Dendritic cell treated with granulocyte-macrophage colony-stimulating factor and Interleukin-4, amounts not matched to agents 40 ng/mL and 50 ng/mL, for 4 days (primary cell): ENCODE measurements around the gene GNB1L.

Experiments
- H3K27ac Mint-ChIP-seq: one replicate; pipeline ENCODE4 v1.8.0; 2022; ENCODE audit warnings: mild to moderate bottlenecking, mixed read lengths
- H3K27me3 Mint-ChIP-seq: one replicate; pipeline ENCODE4 v1.8.0; 2022; ENCODE audit warnings: mild to moderate bottlenecking, mixed read lengths
- H3K36me3 Mint-ChIP-seq: one replicate; pipeline ENCODE4 v1.8.0; 2022; ENCODE audit warnings: low read depth, mixed read lengths
- H3K4me1 Mint-ChIP-seq: one replicate; pipeline ENCODE4 v1.8.0; 2022; ENCODE audit warnings: low read depth, mixed read lengths
- H3K4me3 Mint-ChIP-seq: one replicate; pipeline ENCODE4 v1.8.0; 2022; ENCODE audit warnings: mild to moderate bottlenecking, moderate library complexity, mixed read lengths
- H3K9me3 Mint-ChIP-seq: one replicate; pipeline ENCODE4 v1.8.0; 2022; ENCODE audit warnings: mixed read lengths
- intact Hi-C: fragments of 100-400 bp; cut with micrococcal nuclease; formaldehyde crosslinking; loops from one replicate; pipeline ENCODE4 v1.15.0; 2022

Gene GNB1L

GRCh38 chr22:19868333-19868732 lies 13.7 kb upstream of the GNB1L start:
- intact Hi-C loops: no loop called here

DNA sequence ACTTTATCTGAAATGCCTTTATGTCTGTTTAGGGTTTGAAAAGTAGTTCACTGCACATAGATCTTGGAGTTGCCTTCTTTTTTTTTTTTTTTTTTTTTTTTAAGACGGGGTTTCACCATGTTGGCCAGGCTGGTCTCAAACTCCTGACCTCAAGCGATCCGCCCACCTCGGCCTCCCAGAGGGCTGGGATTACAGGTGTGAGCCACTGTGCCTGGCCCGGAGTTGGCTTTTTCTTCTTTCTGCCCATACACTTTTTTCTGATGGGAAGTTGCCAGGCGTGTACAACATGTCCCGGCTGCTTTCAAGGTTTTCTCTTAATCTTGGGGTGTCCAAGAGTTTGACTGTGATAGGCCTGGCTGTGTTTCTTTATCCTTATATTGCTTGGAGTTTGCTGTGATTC lies 12.9 kb upstream of the GNB1L start:
- Mint-ChIP-seq H3K27ac (no peak overlapping the region), H3K4me1 (peaks cover 6% of the 10 kb centered on the region), H3K9me3 (no peaks in the 10 kb centered on the region), H3K36me3 (no peaks in the 10 kb centered on the region), H3K27me3 (no peaks in the 10 kb centered on the region), H3K4me3 (no peak overlapping the region)
- intact Hi-C loops: no loop called here

More at GRCh38 chr22:19868333-19868732, 13.7 kb upstream of the GNB1L start:
- no peaks in the 10 kb centered on the region for H3K27me3 Mint-ChIP-seq
- H3K4me1 Mint-ChIP-seq: peaks cover 6% of the 10 kb centered on the region
- no peak overlapping the region for H3K27ac Mint-ChIP-seq
- no peak overlapping the region for H3K4me3 Mint-ChIP-seq
- no peaks in the 10 kb centered on the region for H3K9me3 Mint-ChIP-seq
- no peaks in the 10 kb centered on the region for H3K36me3 Mint-ChIP-seq

- intact Hi-C loops: no loop called here
- H3K4me3 Mint-ChIP-seq: no peak overlapping the region
- no peaks in the 10 kb centered on the region for H3K36me3 Mint-ChIP-seq
Observed at GRCh38 chr22:19866665-19867009, 12.0 kb upstream of the GNB1L start.

GRCh38 chr22:19865141-19865829 lies 10.6 kb upstream of the GNB1L start:
- Mint-ChIP-seq H3K4me1 (peaks cover 6% of the 10 kb centered on the region), H3K4me3 (no peak overlapping the region), H3K27ac (no peak overlapping the region), H3K9me3 (no peaks in the 10 kb centered on the region), H3K36me3 (no peaks in the 10 kb centered on the region), H3K27me3 (no peaks in the 10 kb centered on the region)
- intact Hi-C loops: no loop called here

More at GRCh38 chr22:19866665-19867009, 12.0 kb upstream of the GNB1L start:
- Mint-ChIP-seq H3K27ac (no peak overlapping the region), H3K9me3 (no peaks in the 10 kb centered on the region), H3K27me3 (no peaks in the 10 kb centered on the region), H3K4me1 (peaks cover 6% of the 10 kb centered on the region)

- H3K36me3 Mint-ChIP-seq: no peaks in the 10 kb centered on the region
- no peaks in the 10 kb centered on the region for H3K9me3 Mint-ChIP-seq
- intact Hi-C loops: no loop called here
- H3K27ac Mint-ChIP-seq: no peak overlapping the region
- H3K4me3 Mint-ChIP-seq: no peak overlapping the region
- H3K27me3 Mint-ChIP-seq: no peaks in the 10 kb centered on the region
- H3K4me1 Mint-ChIP-seq: peaks cover 6% of the 10 kb centered on the region
Observed at GRCh38 chr22:19864538-19865106, 9.9 kb upstream of the GNB1L start.

DNA sequence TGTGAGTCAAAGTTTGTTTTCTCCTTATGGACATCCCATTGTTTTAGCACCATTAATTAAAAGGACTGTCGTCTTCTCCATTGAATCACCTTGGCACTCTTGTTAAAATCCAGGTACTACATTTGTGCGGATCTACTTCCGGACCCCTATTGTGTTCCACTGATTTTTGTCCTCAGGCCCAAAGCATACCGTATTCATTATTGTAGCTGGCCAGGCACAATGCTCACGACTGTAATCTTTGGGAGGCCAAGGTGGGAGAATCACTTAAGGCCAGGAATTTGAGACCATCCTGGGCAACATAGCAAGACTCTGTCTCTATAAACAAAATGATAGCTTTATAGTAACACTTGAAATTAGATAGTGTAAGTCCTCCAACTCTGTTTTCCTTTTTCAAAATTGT lies 8.9 kb upstream of the GNB1L start:
- H3K9me3 Mint-ChIP-seq: no peaks in the 10 kb centered on the region
- H3K4me1 Mint-ChIP-seq: peaks cover 6% of the 10 kb centered on the region
- no peaks in the 10 kb centered on the region for H3K36me3 Mint-ChIP-seq
- no peak overlapping the region for H3K27ac Mint-ChIP-seq
- H3K4me3 Mint-ChIP-seq: no peak overlapping the region
- H3K27me3 Mint-ChIP-seq: no peaks in the 10 kb centered on the region
- intact Hi-C loops: no loop called here

DNA sequence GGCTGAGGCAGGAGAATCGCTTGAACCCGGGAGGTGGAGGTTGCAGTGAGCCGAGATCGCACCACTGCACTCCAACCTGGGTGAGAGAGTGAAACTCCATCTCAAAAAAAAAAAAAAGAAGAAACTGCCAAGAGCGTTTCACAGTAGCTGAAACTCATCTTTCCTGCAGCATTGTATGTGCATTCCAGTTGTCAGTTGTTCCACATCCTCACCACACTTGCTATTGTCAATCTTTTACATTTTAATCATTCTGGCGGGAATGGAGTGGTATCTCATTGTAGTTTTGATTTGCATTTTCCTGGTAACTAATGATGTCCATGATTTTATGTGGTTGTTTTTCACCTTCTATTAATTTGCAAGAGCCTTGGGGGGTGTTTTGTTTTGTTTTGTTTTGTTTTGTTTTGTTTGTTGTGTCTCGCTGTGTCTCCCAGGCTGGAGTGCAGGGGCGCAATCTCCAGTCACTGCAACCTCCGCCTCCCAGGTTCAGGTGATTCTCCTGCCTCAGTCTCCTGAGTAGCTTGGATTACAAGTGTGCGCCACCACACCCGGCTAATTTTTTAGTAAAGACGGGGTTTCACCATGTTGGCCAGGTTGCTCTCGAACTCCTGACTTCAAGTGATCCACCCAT lies 8.1 kb upstream of the GNB1L start:
- intact Hi-C loops: no loop called here
- H3K4me1 Mint-ChIP-seq: peaks cover 6% of the 10 kb centered on the region
- H3K36me3 Mint-ChIP-seq: no peaks in the 10 kb centered on the region
- no peaks in the 10 kb centered on the region for H3K27me3 Mint-ChIP-seq
- H3K9me3 Mint-ChIP-seq: no peaks in the 10 kb centered on the region
- no peak overlapping the region for H3K4me3 Mint-ChIP-seq
- H3K27ac Mint-ChIP-seq: no peak overlapping the region

DNA sequence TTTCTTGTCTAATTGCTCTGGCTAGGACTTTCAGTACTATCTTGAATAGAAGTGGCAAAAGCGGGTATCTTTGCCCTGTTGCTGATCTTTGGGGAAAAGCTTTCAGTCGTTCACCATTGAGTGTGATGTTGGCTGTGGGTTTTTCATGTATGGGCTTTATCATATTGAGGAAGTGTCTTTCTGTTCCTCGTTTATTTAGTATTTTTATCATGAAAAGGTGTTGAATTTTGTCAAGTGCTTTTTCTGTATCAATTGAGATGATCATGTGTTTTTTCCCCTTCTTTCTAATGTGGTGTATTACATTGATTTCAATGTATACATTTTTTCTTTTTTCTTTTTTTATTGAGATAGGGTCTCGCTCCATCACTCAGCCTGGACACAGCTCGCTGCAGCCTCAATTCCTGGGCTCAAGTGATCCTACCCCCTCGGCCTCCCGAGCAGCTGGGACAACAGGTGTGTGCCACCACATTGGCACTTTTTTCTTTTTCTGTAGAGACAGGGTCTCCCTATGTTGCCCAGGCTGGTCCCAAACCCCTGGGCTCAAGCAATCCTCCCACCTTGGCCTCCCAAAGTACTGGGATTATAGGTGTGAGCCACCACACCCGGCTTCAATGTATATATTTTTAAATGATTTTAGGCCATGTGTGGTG lies 5.3 kb upstream of the GNB1L start:
- H3K27ac Mint-ChIP-seq: no peak overlapping the region
- peaks cover 13% of the 10 kb centered on the region for H3K4me1 Mint-ChIP-seq
- peaks cover 4% of the 10 kb centered on the region for H3K36me3 Mint-ChIP-seq
- no peak overlapping the region for H3K4me3 Mint-ChIP-seq
- H3K27me3 Mint-ChIP-seq: no peaks in the 10 kb centered on the region
- intact Hi-C loops: no loop called here
- H3K9me3 Mint-ChIP-seq: no peaks in the 10 kb centered on the region

DNA sequence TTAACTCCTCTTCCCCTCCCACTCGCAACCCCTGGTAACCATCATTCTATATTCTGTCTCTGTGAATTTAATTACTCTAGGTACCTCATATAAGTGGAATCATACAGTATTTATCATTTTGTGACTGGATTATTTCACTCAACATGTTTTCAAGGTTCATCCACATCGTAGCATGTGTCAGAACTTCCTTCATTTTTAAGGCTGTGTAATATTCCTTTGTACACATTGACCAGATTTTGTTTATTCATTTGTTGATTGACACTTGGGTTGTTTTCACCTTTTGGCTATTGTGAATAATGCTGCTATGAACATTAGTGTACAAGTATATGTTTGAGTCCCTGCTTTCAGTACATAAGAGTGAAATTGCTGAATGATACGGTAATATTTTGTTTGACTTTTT lies 2.7 kb upstream of the GNB1L start:
- Mint-ChIP-seq H3K36me3 (peaks cover 26% of the 10 kb centered on the region), H3K4me3 (no peak overlapping the region), H3K27ac (no peak overlapping the region), H3K4me1 (peaks cover 33% of the 10 kb centered on the region), H3K27me3 (no peaks in the 10 kb centered on the region), H3K9me3 (no peaks in the 10 kb centered on the region)
- intact Hi-C loops: no loop called here

DNA sequence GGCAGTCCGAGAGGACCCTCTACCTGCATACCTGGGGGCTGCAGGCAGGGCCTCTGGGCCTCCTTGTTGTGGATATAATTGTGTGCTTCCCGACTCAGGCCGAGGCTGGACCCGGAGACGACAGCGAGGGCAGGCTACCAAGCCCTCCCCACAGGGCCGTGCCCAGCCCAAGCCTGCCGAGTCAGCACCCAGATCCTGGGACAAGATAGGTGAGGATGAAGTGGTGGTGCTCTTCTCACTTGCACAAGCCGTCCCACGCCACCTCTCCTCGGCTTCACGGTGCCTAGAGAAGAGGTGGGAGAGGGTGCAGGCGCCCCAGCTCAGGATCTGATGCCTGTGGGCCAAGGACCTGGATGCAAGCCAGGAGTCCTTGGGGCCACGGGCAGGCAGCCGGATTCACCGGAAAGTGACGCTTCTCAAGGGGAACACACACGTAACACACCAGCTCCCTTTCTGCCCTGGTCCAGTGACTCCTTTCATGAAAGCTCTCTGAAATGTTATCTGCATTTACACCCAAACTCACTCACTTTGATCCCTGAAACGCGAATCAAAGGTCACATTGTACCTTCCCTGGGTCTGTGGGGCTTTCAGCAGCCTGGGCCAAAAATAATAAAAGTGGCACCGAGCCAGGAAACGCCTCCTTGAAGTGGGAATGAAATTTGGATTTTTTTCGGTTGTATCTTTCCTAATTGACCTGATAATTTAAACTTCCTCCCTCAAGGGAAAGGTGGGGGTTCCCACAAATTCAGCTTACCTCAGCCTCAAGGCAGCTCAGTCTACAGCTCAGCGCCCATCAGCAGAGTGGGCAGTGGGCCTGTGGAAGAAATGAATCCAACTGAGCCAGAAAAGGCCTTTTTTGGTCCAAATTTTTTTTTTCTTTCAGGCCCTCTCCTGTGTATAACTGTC lies 1.1 kb upstream of the GNB1L start:
- Mint-ChIP-seq H3K27me3 (no peaks in the 10 kb centered on the region), H3K4me3 (peak overlapping the region; percentile 93), H3K36me3 (peaks cover 43% of the 10 kb centered on the region), H3K9me3 (no peaks in the 10 kb centered on the region), H3K4me1 (peaks cover 40% of the 10 kb centered on the region), H3K27ac (peak overlapping the region; percentile 96)
- intact Hi-C loops: no loop called here

GRCh38 chr22:19853879-19854777 lies 546 bp downstream of the GNB1L start:
- peaks cover 55% of the 10 kb centered on the region for H3K36me3 Mint-ChIP-seq
- H3K4me3 Mint-ChIP-seq: peak overlapping the region; percentile 93
- H3K27ac Mint-ChIP-seq: peak overlapping the region; percentile 96
- H3K27me3 Mint-ChIP-seq: no peaks in the 10 kb centered on the region
- H3K9me3 Mint-ChIP-seq: no peaks in the 10 kb centered on the region
- peaks cover 42% of the 10 kb centered on the region for H3K4me1 Mint-ChIP-seq
- intact Hi-C loops: no loop called here

DNA sequence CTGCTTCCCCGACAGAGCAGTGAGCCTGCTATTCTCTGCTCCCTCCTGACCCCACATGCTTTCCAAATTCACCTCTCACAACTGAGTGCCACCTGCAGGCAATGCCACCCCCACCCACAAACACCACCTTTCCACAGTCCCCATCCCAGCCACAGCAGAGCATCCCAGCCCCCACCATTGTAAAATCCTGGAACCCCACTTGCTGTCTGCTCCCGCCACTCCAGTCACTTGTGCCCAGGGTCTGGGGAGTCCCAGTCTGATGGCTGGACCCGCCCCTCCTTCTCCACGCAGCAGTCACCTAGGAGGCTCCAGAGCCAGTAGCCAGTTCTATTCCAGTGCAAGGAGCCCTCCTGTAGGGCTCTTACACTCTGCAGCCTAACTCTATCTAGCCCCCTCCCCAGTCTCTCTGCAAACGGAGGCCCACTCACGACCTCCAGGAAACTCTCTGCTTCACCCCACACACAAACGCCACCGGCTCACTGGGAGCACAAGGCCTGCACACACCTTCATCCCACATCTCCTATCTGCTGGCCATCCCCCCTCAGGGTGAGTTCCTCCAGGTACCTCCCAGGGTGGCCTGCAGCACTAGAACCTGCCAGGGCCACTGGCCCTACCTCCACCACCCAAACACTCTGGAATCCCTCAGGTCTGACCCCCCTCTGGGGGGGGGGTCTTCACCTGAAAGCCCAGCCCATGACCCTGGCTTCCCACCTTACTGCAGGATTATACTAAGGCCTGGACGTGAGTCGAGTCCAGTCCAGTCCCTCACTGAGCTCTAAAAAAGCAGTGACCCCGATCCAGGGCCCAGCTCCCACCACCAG lies 1.4 kb downstream of the GNB1L start:
- Mint-ChIP-seq H3K4me1 (peaks cover 42% of the 10 kb centered on the region), H3K27ac (peak overlapping the region; percentile 96), H3K4me3 (peak overlapping the region; percentile 93), H3K27me3 (no peaks in the 10 kb centered on the region), H3K36me3 (peaks cover 55% of the 10 kb centered on the region), H3K9me3 (no peaks in the 10 kb centered on the region)
- intact Hi-C loops: no loop called here
